Neural progenitor cell (in vitro differentiated cells): ENCODE measurements around the gene VAV2. TPM values are rescaled to one million over a fixed set of nuclear protein-coding genes. Genes with fewer than 3 reads are reported as not detected.

Experiments
- DNase-seq: peaks from one replicate; pipeline ENCODE4 v3.0.0-alpha.2; 2016; ENCODE audit warnings: low spot score
- H2AFZ ChIP-seq: fragments of 200-600 bp; sonication (generic); replicated peaks from 2 replicates; pipeline ENCODE4 v1.6.1; 2016; ENCODE audit warnings: antibody characterized with exemption
- H3F3A ChIP-seq: fragments of 200-600 bp; sonication (generic); 2 replicates; pipeline ENCODE4 v1.6.1; 2016; ENCODE audit warnings: antibody characterized with exemption, low read depth
- H3K27ac ChIP-seq: fragments of 200-600 bp; sonication (generic); 2 replicates; pipeline ENCODE4 v1.5.1; 2016; ENCODE audit warnings: mild to moderate bottlenecking
- H3K27me3 ChIP-seq: fragments of 200-600 bp; sonication (generic); 2 replicates; pipeline ENCODE4 v1.6.1; 2016; ENCODE audit warnings: mild to moderate bottlenecking, moderate library complexity
- H3K36me3 ChIP-seq: fragments of 200-600 bp; sonication (generic); 2 replicates; pipeline ENCODE4 v1.5.1; 2016
- H3K4me1 ChIP-seq: fragments of 200-600 bp; sonication (generic); 2 replicates; pipeline ENCODE4 v1.6.1; 2016; ENCODE audit warnings: mixed run types
- H3K4me2 ChIP-seq: fragments of 200-600 bp; sonication (generic); 2 replicates; pipeline ENCODE4 v1.6.1; 2016
- H3K4me3 ChIP-seq: fragments of 200-600 bp; sonication (generic); 2 replicates; pipeline ENCODE4 v1.5.1; 2016
- H3K79me2 ChIP-seq: fragments of 200-600 bp; sonication (generic); 2 replicates; pipeline ENCODE4 v1.6.1; 2016; ENCODE audit warnings: low read depth
- H3K9ac ChIP-seq: fragments of 200-600 bp; sonication (generic); 2 replicates; pipeline ENCODE4 v1.6.1; 2016
- H3K9me3 ChIP-seq: fragments of 200-600 bp; sonication (generic); 2 replicates; pipeline ENCODE4 v1.5.1; 2016; ENCODE audit warnings: low read depth
- H4K20me1 ChIP-seq: fragments of 200-600 bp; sonication (generic); 2 replicates; pipeline ENCODE4 v1.6.1; 2016; ENCODE audit warnings: low read depth
- H3K27ac Mint-ChIP-seq: 3 replicates; pipeline ENCODE4 v1.8.0; 2021; ENCODE audit warnings: mixed read lengths
- H3K27me3 Mint-ChIP-seq: 2 replicates; pipeline ENCODE4 v1.8.0; 2022; ENCODE audit warnings: low read depth, mild to moderate bottlenecking, inconsistent platforms, moderate library complexity, mixed read lengths; ENCODE audit not compliant: insufficient read depth
- H3K36me3 Mint-ChIP-seq: 3 replicates; pipeline ENCODE4 v1.8.0; 2021; ENCODE audit warnings: mixed read lengths
- H3K4me1 Mint-ChIP-seq: 3 replicates; pipeline ENCODE4 v1.8.0; 2021; ENCODE audit warnings: mixed read lengths
- H3K4me3 Mint-ChIP-seq: 3 replicates; pipeline ENCODE4 v1.8.0; 2021; ENCODE audit warnings: mild to moderate bottlenecking, moderate library complexity, mixed read lengths
- H3K9me3 Mint-ChIP-seq: 3 replicates; pipeline ENCODE4 v1.8.0; 2020; ENCODE audit warnings: mixed read lengths
- CTCF ChIP-seq: fragments of 200-600 bp; sonication (generic); IDR thresholded peaks from 2 replicates; pipeline ENCODE4 v1.5.1; 2017; ENCODE audit warnings: antibody characterized with exemption, mild to moderate bottlenecking
- EZH2 ChIP-seq: fragments of 200-600 bp; sonication (generic); IDR thresholded peaks from 2 replicates; pipeline ENCODE4 v1.6.1; 2017; ENCODE audit warnings: antibody characterized with exemption, mild to moderate bottlenecking, moderate library complexity
- EZH2phosphoT487 ChIP-seq: fragments of 200-600 bp; sonication (generic); IDR thresholded peaks from 2 replicates; pipeline ENCODE4 v1.6.1; 2017; ENCODE audit warnings: antibody characterized with exemption
- total RNA-seq: library from RNA; depleted of rRNA; stranded (reverse); fragments of >200 nt; gene quantifications from 2 replicates; pipeline ENCODE4 v1.2.3, GENCODE V29; 2015; ENCODE audit warnings: low replicate concordance

Gene VAV2
- total RNA-seq, 1 donor from 2014 or later = 12.9 TPM

GRCh38 chr9:133811471-133811870 is 180.7 kb downstream of the VAV2 start:
- no peaks in the 10 kb centered on the region for H3K27me3 ChIP-seq
- H4K20me1 ChIP-seq = peaks cover 20% of the 10 kb centered on the region
- Mint-ChIP-seq H3K9me3 (no peaks in the 10 kb centered on the region), H3K4me1 (no peaks in the 10 kb centered on the region), H3K27me3 (no peaks in the 10 kb centered on the region), H3K4me3 (no peak overlapping the region), H3K27ac (no peak overlapping the region), H3K36me3 (no peaks in the 10 kb centered on the region)
- TF ChIP-seq EZH2phosphoT487 (no peak), CTCF (no peak), EZH2 (no peak)
- no peaks in the 10 kb centered on the region for H3K79me2 ChIP-seq
- no peaks in the 10 kb centered on the region for H3K4me1 ChIP-seq
- no peak overlapping the region for H2AFZ ChIP-seq
- H3K36me3 ChIP-seq = no peaks in the 10 kb centered on the region
- H3K27ac ChIP-seq = no peak overlapping the region
- no peaks in the 10 kb centered on the region for H3F3A ChIP-seq
- no peak overlapping the region for H3K9ac ChIP-seq
- no peak overlapping the region for H3K4me3 ChIP-seq
- no peak for DNase-seq
- H3K4me2 ChIP-seq = no peak overlapping the region
- no peaks in the 10 kb centered on the region for H3K9me3 ChIP-seq

GRCh38 chr9:133810556-133811195 is 181.4 kb downstream of the VAV2 start:
- H3K4me1 ChIP-seq = no peaks in the 10 kb centered on the region
- no peaks in the 10 kb centered on the region for H3K79me2 ChIP-seq
- Mint-ChIP-seq H3K9me3 (no peaks in the 10 kb centered on the region), H3K4me1 (no peaks in the 10 kb centered on the region), H3K4me3 (no peak overlapping the region), H3K27ac (no peak overlapping the region), H3K27me3 (no peaks in the 10 kb centered on the region), H3K36me3 (no peaks in the 10 kb centered on the region)
- no peaks in the 10 kb centered on the region for H3F3A ChIP-seq
- H3K27ac ChIP-seq = no peak overlapping the region
- H3K4me3 ChIP-seq = no peak overlapping the region
- no peak for DNase-seq
- H3K36me3 ChIP-seq = no peaks in the 10 kb centered on the region
- TF ChIP-seq EZH2 (no peak), EZH2phosphoT487 (no peak), CTCF (no peak)
- H3K9me3 ChIP-seq = no peaks in the 10 kb centered on the region
- peaks cover 20% of the 10 kb centered on the region for H4K20me1 ChIP-seq
- H3K9ac ChIP-seq = no peak overlapping the region
- H3K27me3 ChIP-seq = no peaks in the 10 kb centered on the region
- H2AFZ ChIP-seq = no peak overlapping the region
- H3K4me2 ChIP-seq = no peak overlapping the region

- Histone ChIP-seq H3F3A (no peaks in the 10 kb centered on the region), H3K27me3 (no peaks in the 10 kb centered on the region), H3K27ac (no peak overlapping the region), H3K4me2 (no peak overlapping the region), H3K4me3 (no peak overlapping the region), H3K36me3 (no peaks in the 10 kb centered on the region), H3K9me3 (no peaks in the 10 kb centered on the region), H3K79me2 (no peaks in the 10 kb centered on the region), H3K4me1 (no peaks in the 10 kb centered on the region), H4K20me1 (peaks cover 20% of the 10 kb centered on the region), H2AFZ (no peak overlapping the region), H3K9ac (no peak overlapping the region)
- no peak overlapping the region for H3K4me3 Mint-ChIP-seq
- no peak overlapping the region for H3K27ac Mint-ChIP-seq
- H3K9me3 Mint-ChIP-seq = no peaks in the 10 kb centered on the region
- no peaks in the 10 kb centered on the region for H3K4me1 Mint-ChIP-seq
- H3K27me3 Mint-ChIP-seq = no peaks in the 10 kb centered on the region
- no peaks in the 10 kb centered on the region for H3K36me3 Mint-ChIP-seq
- TF ChIP-seq CTCF (no peak), EZH2phosphoT487 (no peak), EZH2 (no peak)
- DNase-seq = no peak
Measured at GRCh38 chr9:133809335-133809734, 182.8 kb downstream of the VAV2 start.
